Tibial nerve (tissue), 4 donors: Measurements from ENCODE around the gene MSL3B.

Experiments used
- DNase-seq, 2 donors: peaks; one replicate each; pipeline ENCODE4 v3.0.0-alpha.2; 2019; ENCODE audit warnings: low spot score in 2 of 2
- H3K27ac ChIP-seq, 4 donors: fragments of 200-600 bp; sonication (generic) in 3 of 4; one replicate each; pipeline ENCODE4 v1.5.1; 2017 to 2019; ENCODE audit warnings: mild to moderate bottlenecking in 1 of 4
- H3K27me3 ChIP-seq, 2 donors: fragments of 200-600 bp; sonication (generic) in 1 of 2; one replicate each; pipeline versions ENCODE4 v1.5.1 to v1.6.0; 2017 to 2019
- H3K36me3 ChIP-seq, 3 donors: fragments of 200-600 bp; sonication (generic); one replicate each; pipeline ENCODE4 v1.5.1; 2018 to 2019
- H3K4me1 ChIP-seq, 4 donors: fragments of 200-600 bp; sonication (generic) in 3 of 4; one replicate each; pipeline ENCODE4 v1.5.1; 2017 to 2019
- H3K4me3 ChIP-seq, 4 donors: fragments of 200-600 bp; sonication (generic) in 3 of 4; one replicate each; pipeline ENCODE4 v1.5.1; 2017 to 2019; ENCODE audit warnings: mild to moderate bottlenecking in 1 of 4, moderate library complexity in 1 of 4
- H3K9me3 ChIP-seq, 4 donors: fragments of 200-600 bp; sonication (generic) in 3 of 4; one replicate each; pipeline ENCODE4 v1.5.1; 2017 to 2019
- CTCF ChIP-seq, 5 experiments: fragments of 200-600 bp in 3 of 5; fragments of 450-650 bp in 2 of 5; sonication (generic) in 3 of 5; IDR thresholded peaks; one replicate each; pipeline ENCODE4 v1.5.1; 2016 to 2019; ENCODE audit warnings: antibody characterized with exemption in 5 of 5, mild to moderate bottlenecking in 3 of 5, moderate library complexity in 2 of 5
- EP300 ChIP-seq, 2 donors: sonication (generic); formaldehyde crosslinking; IDR thresholded peaks; one replicate each; pipeline ENCODE4 v1.6.1; 2017; ENCODE audit warnings: antibody characterized with exemption in 2 of 2, mild to moderate bottlenecking in 1 of 2
- POLR2A ChIP-seq, 2 donors: fragments of 450-650 bp; IDR thresholded peaks; one replicate each; pipeline ENCODE4 v1.6.1; 2017; ENCODE audit warnings: antibody characterized with exemption in 2 of 2, mild to moderate bottlenecking in 2 of 2, moderate library complexity in 2 of 2
- WGBS, 2 donors: methylation state at CpG; one replicate each; pipeline ENCODE4 v1.1.5; 2018; 5-methylcytosine and 5-hydroxymethylcytosine counted together

MSL3B gene

GRCh38 chr2:233835230-233836186 is 32.7 kb downstream of the MSL3B start:
- Histone ChIP-seq H3K36me3 (no peaks in the 10 kb centered on the region), H3K27me3 (no peaks in the 10 kb centered on the region), H3K27ac (no peak overlapping the region), H3K4me1 (no peaks in the 10 kb centered on the region), H3K9me3 (no peaks in the 10 kb centered on the region), H3K4me3 (no peak overlapping the region)
- no peak for DNase-seq
- TF ChIP-seq POLR2A (IDR thresholded peaks at IDR 0.05), result no peak
- no peak for TF ChIP-seq EP300 (IDR thresholded peaks at IDR 0.05)
- TF ChIP-seq CTCF (IDR thresholded peaks at IDR 0.05), result no peak
- WGBS, 2 donors, result 95 to 96% methylated on average over 13 to 14 of the region's 14 CpGs

GRCh38 chr2:233833345-233833744 is 34.8 kb downstream of the MSL3B start:
- no peak for TF ChIP-seq POLR2A (IDR thresholded peaks at IDR 0.05)
- TF ChIP-seq CTCF (IDR thresholded peaks at IDR 0.05), result no peak
- no peak for TF ChIP-seq EP300 (IDR thresholded peaks at IDR 0.05)
- Histone ChIP-seq H3K4me1 (no peaks in the 10 kb centered on the region), H3K9me3 (no peaks in the 10 kb centered on the region), H3K27me3 (no peaks in the 10 kb centered on the region), H3K4me3 (no peak overlapping the region), H3K27ac (no peak overlapping the region), H3K36me3 (no peaks in the 10 kb centered on the region)
- WGBS, 2 donors, result 41 to 45% methylated on average over 10 of the region's 10 CpGs
- DNase-seq, result no peak

- no peak for DNase-seq
- Histone ChIP-seq H3K27ac (no peak overlapping the region), H3K27me3 (no peaks in the 10 kb centered on the region), H3K4me1 (no peaks in the 10 kb centered on the region), H3K9me3 (no peaks in the 10 kb centered on the region), H3K36me3 (no peaks in the 10 kb centered on the region), H3K4me3 (no peak overlapping the region)
- WGBS, 2 donors, result 37 to 47% methylated on average over 7 of the region's 7 CpGs
- TF ChIP-seq EP300 (IDR thresholded peaks at IDR 0.05) (no peak), CTCF (IDR thresholded peaks at IDR 0.05) (no peak), POLR2A (IDR thresholded peaks at IDR 0.05) (no peak)
These were observed 35.3 kb downstream of the MSL3B start for GRCh38 chr2:233832869-233833311.

- Histone ChIP-seq H3K27me3 (no peaks in the 10 kb centered on the region), H3K4me3 (no peak overlapping the region), H3K9me3 (no peaks in the 10 kb centered on the region), H3K4me1 (no peaks in the 10 kb centered on the region), H3K36me3 (no peaks in the 10 kb centered on the region), H3K27ac (no peak overlapping the region)
- TF ChIP-seq POLR2A (IDR thresholded peaks at IDR 0.05) (no peak), EP300 (IDR thresholded peaks at IDR 0.05) (no peak), CTCF (IDR thresholded peaks at IDR 0.05) (no peak)
- DNase-seq, result no peak
- 72 to 77% methylated on average over 9 of the region's 9 CpGs for WGBS, 2 donors
These were observed 35.8 kb downstream of the MSL3B start for GRCh38 chr2:233832414-233832813.

GRCh38 chr2:233831861-233832260 is 36.3 kb downstream of the MSL3B start:
- Histone ChIP-seq H3K4me3 (no peak overlapping the region), H3K4me1 (no peaks in the 10 kb centered on the region), H3K9me3 (no peaks in the 10 kb centered on the region), H3K27me3 (no peaks in the 10 kb centered on the region), H3K36me3 (no peaks in the 10 kb centered on the region), H3K27ac (no peak overlapping the region)
- no peak for DNase-seq
- TF ChIP-seq POLR2A (IDR thresholded peaks at IDR 0.05), result no peak
- no peak for TF ChIP-seq EP300 (IDR thresholded peaks at IDR 0.05)
- TF ChIP-seq CTCF (IDR thresholded peaks at IDR 0.05), result no peak
- WGBS, 2 donors, result 97 to 99% methylated on average over 6 of the region's 6 CpGs
